NCI-H2029 treated with DMSO at 0.1 percent for 48 hours (cell line): ENCODE measurements around the gene COL4A4.
A peak's percentile ranks its signal among the peaks of the same experiment; 100 is the strongest.

Experiments used
- DNase-seq: peaks from one replicate; lab custom pipeline; 2025; lab: John Stamatoyannopoulos, UW

Gene COL4A4

GRCh38 chr2:227030789-227031188 is 133.2 kb downstream of the COL4A4 start:
- DNase-seq = no peak

- no peak for DNase-seq
Measured at GRCh38 chr2:227029426-227030105, 134.4 kb downstream of the COL4A4 start.

GRCh38 chr2:227025510-227025909 is 138.5 kb downstream of the COL4A4 start:
- no peak for DNase-seq

GRCh38 chr2:227022608-227023007 is 141.4 kb downstream of the COL4A4 start:
- DNase-seq = no peak

GRCh38 chr2:227020416-227020815 is 143.6 kb downstream of the COL4A4 start:
- no peak for DNase-seq

GRCh38 chr2:227016894-227017293 is 147.1 kb downstream of the COL4A4 start:
- no peak for DNase-seq

GRCh38 chr2:227013881-227014280 is 150.1 kb downstream of the COL4A4 start:
- DNase-seq = no peak

- no peak for DNase-seq
Measured at GRCh38 chr2:227013330-227013729, 150.7 kb downstream of the COL4A4 start.

- no peak for DNase-seq
Measured at GRCh38 chr2:227010433-227010832, 153.6 kb downstream of the COL4A4 start.

- no peak for DNase-seq
Measured at GRCh38 chr2:227007940-227008339, 156.1 kb downstream of the COL4A4 start.

- no peak for DNase-seq
Measured at GRCh38 chr2:227007148-227007547, 156.9 kb downstream of the COL4A4 start.

- no peak for DNase-seq
Measured at GRCh38 chr2:227006189-227006897, 157.7 kb downstream of the COL4A4 start.

GRCh38 chr2:227004482-227004881 is 159.5 kb downstream of the COL4A4 start:
- DNase-seq = no peak

- no peak for DNase-seq
Measured at GRCh38 chr2:227000123-227000522, 163.9 kb downstream of the COL4A4 start.

GRCh38 chr2:226999661-227000060 is 164.3 kb downstream of the COL4A4 start:
- DNase-seq = no peak

GRCh38 chr2:226995625-226996041 is 168.4 kb downstream of the COL4A4 start:
- peak; percentile 59 for DNase-seq

- no peak for DNase-seq
Measured at GRCh38 chr2:226994775-226995174, 169.2 kb downstream of the COL4A4 start.

GRCh38 chr2:226993171-226993570 is 170.8 kb downstream of the COL4A4 start:
- no peak for DNase-seq

- no peak for DNase-seq
Measured at GRCh38 chr2:226991663-226992062, 172.3 kb downstream of the COL4A4 start.

- no peak for DNase-seq
Measured at GRCh38 chr2:226985583-226985946, 178.4 kb downstream of the COL4A4 start.

- DNase-seq = peak; percentile 29
Measured at GRCh38 chr2:226984750-226985582, 179.0 kb downstream of the COL4A4 start.

- DNase-seq = no peak
Measured at GRCh38 chr2:226983895-226984749, 179.9 kb downstream of the COL4A4 start.
